Glomerular visceral epithelial cell (primary cell): ENCODE results near the gene CUEDC2.
"Not testable (repeated sequence)": the region's sequence is repeated elsewhere in the genome, so short reads cannot be mapped to it uniquely, and the experiment has no call there.

Experiments used
- DNase-seq: peaks from one replicate; pipeline ENCODE4 v3.0.0-alpha.2; 2016; ENCODE audit errors: extremely low spot score

The CUEDC2 gene

GRCh38 chr10:102454662-102455487 is 22.5 kb upstream of the CUEDC2 start:
- not testable (repeated sequence) for DNase-seq

GRCh38 chr10:102453502-102453901 is 21.1 kb upstream of the CUEDC2 start:
- DNase-seq, result peak; percentile 60

GRCh38 chr10:102452672-102453340 is 20.4 kb upstream of the CUEDC2 start:
- peak; percentile 90 for DNase-seq

GRCh38 chr10:102451105-102451969 is 19.0 kb upstream of the CUEDC2 start, which contains the start of gene C10orf95:
Gene C10orf95 (minus strand): TSS chr10:102451543. CDS start chr10:102451093, 450 bp downstream.
- no peak for DNase-seq

GRCh38 chr10:102450374-102451104 is 18.2 kb upstream of the CUEDC2 start:
- DNase-seq, result peak; percentile 92

GRCh38 chr10:102450124-102450373 is 17.7 kb upstream of the CUEDC2 start:
- DNase-seq, result no peak

GRCh38 chr10:102449321-102450123 is 17.1 kb upstream of the CUEDC2 start:
- DNase-seq, result peak; percentile 79

- DNase-seq, result no peak
These were observed 12.5 kb upstream of the CUEDC2 start for GRCh38 chr10:102444851-102445250.

GRCh38 chr10:102438374-102438773 is 6.0 kb upstream of the CUEDC2 start:
- DNase-seq, result no peak

- no peak for DNase-seq
These were observed 5.1 kb upstream of the CUEDC2 start for GRCh38 chr10:102437515-102437914.

GRCh38 chr10:102436312-102436711 is 3.9 kb upstream of the CUEDC2 start:
- DNase-seq, result no peak

GRCh38 chr10:102435529-102436233 is 3.3 kb upstream of the CUEDC2 start:
- DNase-seq, result no peak

GRCh38 chr10:102435133-102435497 is 2.7 kb upstream of the CUEDC2 start:
- DNase-seq, result no peak

GRCh38 chr10:102434394-102435132 is 2.2 kb upstream of the CUEDC2 start:
- peak; percentile 29 for DNase-seq

GRCh38 chr10:102433619-102434046 is 1.3 kb upstream of the CUEDC2 start:
- DNase-seq, result no peak

GRCh38 chr10:102431452-102432124 is 786 bp downstream of the CUEDC2 start:
- DNase-seq, result no peak

- no peak for DNase-seq
These were observed 2.9 kb downstream of the CUEDC2 start for GRCh38 chr10:102429468-102429867.

GRCh38 chr10:102426803-102427287 is 5.5 kb downstream of the CUEDC2 start:
- no peak for DNase-seq

- DNase-seq, result no peak
These were observed 6.9 kb downstream of the CUEDC2 start for GRCh38 chr10:102425444-102425843.
